ENCODE data around the gene THTPA. TPM values are rescaled to one million over a fixed set of nuclear protein-coding genes. Genes with fewer than 3 reads are reported as not detected.

Gene THTPA
- total and polyA plus RNA-seq, 9 of the 15 experiments (the other 6 are each of a cell fraction or from before 2014, with no cell fraction given): 2.4 to 8.7 (median 5.2) TPM

DNA sequence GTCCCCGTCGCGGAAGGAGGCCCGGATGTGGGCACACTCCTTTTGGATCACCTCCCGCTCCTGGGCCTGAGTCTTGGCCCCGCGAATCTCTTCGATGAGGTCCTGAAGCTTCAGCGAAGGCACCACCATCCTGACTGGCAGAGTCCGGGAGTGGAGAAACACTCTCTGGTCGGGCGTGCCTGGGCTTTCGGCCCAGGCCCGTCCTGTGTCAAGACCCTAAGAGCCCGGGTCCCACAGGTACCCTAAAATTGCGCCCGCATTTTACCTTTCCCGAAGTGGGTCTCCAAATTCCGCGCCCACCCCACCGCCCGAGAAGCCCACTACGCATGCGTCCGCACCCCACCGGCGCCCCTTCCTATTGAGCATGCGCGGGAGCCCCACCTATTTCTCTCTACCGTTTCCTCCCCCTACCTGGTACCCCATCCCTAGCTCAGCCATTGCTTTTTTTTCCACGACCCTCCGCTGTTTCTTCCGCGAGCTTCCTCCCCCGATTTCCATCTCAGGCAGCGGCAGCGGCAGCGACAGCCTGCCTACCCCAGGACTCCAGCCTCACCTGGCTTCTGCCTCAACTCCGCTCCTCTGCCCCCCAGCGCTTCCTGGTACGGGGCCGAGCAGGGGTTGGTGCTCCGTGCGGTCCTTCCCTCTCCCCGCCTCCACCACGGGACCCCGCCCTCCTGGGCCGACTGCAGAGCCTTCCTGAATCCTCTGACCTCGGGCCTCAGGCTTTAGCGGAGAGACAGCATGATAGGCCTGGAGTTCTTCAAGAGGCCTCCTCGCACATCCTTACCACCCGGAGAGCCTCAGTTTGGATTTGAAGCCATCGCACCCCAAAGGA, 11.3 kb downstream of the THTPA start, which contains the start of gene AP1G2 (continued):
- TF ChIP-seq, protein P1, sequence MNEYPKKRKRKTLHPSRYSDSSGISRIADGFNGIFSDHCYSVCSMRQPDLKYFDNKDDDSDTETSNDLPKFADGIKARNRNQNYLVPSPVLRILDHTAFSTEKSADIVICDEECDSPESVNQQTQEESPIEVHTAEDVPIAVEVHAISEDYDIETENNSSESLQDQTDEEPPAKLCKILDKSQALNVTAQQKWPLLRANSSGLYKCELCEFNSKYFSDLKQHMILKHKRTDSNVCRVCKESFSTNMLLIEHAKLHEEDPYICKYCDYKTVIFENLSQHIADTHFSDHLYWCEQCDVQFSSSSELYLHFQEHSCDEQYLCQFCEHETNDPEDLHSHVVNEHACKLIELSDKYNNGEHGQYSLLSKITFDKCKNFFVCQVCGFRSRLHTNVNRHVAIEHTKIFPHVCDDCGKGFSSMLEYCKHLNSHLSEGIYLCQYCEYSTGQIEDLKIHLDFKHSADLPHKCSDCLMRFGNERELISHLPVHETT (CRISPR knock-in tag; conservative IDR thresholded peaks at IDR 0.05 in 1 of 2, IDR thresholded peaks at IDR 0.05 in 1 of 2): peak in 1 of 2 experiments; percentile 27; a peak in 1 of 4 replicates
- TF ChIP-seq EGR1 (conservative IDR thresholded peaks at IDR 0.05): no peak
- TF ChIP-seq, protein P2, sequence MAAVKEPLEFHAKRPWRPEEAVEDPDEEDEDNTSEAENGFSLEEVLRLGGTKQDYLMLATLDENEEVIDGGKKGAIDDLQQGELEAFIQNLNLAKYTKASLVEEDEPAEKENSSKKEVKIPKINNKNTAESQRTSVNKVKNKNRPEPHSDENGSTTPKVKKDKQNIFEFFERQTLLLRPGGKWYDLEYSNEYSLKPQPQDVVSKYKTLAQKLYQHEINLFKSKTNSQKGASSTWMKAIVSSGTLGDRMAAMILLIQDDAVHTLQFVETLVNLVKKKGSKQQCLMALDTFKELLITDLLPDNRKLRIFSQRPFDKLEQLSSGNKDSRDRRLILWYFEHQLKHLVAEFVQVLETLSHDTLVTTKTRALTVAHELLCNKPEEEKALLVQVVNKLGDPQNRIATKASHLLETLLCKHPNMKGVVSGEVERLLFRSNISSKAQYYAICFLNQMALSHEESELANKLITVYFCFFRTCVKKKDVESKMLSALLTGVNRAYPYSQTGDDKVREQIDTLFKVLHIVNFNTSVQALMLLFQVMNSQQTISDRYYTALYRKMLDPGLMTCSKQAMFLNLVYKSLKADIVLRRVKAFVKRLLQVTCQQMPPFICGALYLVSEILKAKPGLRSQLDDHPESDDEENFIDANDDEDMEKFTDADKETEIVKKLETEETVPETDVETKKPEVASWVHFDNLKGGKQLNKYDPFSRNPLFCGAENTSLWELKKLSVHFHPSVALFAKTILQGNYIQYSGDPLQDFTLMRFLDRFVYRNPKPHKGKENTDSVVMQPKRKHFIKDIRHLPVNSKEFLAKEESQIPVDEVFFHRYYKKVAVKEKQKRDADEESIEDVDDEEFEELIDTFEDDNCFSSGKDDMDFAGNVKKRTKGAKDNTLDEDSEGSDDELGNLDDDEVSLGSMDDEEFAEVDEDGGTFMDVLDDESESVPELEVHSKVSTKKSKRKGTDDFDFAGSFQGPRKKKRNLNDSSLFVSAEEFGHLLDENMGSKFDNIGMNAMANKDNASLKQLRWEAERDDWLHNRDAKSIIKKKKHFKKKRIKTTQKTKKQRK (IDR thresholded peaks at IDR 0.05; ENCODE audit: borderline replicate concordance, low read depth, low read length): no peak
- no peak for TF ChIP-seq ZNF583 (CRISPR knock-in tag; IDR thresholded peaks at IDR 0.05)
- no peak for TF ChIP-seq HDAC8 (tag; IDR thresholded peaks at IDR 0.05)
- no peak for TF ChIP-seq CREB1 (IDR thresholded peaks at IDR 0.05)
- TF ChIP-seq CREB1 (CRISPR knock-in tag; IDR thresholded peaks at IDR 0.05): no peak
- TF ChIP-seq, protein P3, sequence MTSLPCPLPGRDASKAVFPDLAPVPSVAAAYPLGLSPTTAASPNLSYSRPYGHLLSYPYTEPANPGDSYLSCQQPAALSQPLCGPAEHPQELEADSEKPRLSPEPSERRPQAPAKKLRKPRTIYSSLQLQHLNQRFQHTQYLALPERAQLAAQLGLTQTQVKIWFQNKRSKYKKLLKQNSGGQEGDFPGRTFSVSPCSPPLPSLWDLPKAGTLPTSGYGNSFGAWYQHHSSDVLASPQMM (CRISPR knock-in tag; IDR thresholded peaks at IDR 0.05): no peak
- TF ChIP-seq PRMT5 (CRISPR knock-in tag; IDR thresholded peaks at IDR 0.05): no peak
- no peak for TF ChIP-seq MAFF (IDR thresholded peaks at IDR 0.05; ENCODE audit: low read length)
- TF ChIP-seq CBFA2T2 (conservative IDR thresholded peaks at IDR 0.05): no peak
- TF ChIP-seq, protein P4, sequence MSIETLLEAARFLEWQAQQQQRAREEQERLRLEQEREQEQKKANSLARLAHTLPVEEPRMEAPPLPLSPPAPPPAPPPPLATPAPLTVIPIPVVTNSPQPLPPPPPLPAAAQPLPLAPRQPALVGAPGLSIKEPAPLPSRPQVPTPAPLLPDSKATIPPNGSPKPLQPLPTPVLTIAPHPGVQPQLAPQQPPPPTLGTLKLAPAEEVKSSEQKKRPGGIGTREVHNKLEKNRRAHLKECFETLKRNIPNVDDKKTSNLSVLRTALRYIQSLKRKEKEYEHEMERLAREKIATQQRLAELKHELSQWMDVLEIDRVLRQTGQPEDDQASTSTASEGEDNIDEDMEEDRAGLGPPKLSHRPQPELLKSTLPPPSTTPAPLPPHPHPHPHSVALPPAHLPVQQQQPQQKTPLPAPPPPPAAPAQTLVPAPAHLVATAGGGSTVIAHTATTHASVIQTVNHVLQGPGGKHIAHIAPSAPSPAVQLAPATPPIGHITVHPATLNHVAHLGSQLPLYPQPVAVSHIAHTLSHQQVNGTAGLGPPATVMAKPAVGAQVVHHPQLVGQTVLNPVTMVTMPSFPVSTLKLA (conservative IDR thresholded peaks at IDR 0.05): peak in 1 of 2 experiments; percentile 52; a peak in 1 of 4 replicates
- no peak for TF ChIP-seq ZNF174 (CRISPR knock-in tag; IDR thresholded peaks at IDR 0.05)
- no peak for TF ChIP-seq PHB2 (IDR thresholded peaks at IDR 0.05; ENCODE audit: low read depth)
- TF ChIP-seq TAF9B (IDR thresholded peaks at IDR 0.05; ENCODE audit: partially characterized antibody): no peak
- peak in 1 of 2 experiments; percentile 23; a peak in 1 of 4 replicates for TF ChIP-seq RCOR1 (IDR thresholded peaks at IDR 0.05; ENCODE audit: borderline replicate concordance in 1 of 2, low read depth in 2 of 2, low read length in 2 of 2)
- no peak for TF ChIP-seq CBX5 (IDR thresholded peaks at IDR 0.05; ENCODE audit: borderline replicate concordance, low read depth)
- no peak for TF ChIP-seq ZNF354B (CRISPR knock-in tag; IDR thresholded peaks at IDR 0.05)
- TF ChIP-seq SRSF7 (optimal IDR thresholded peaks at IDR 0.05; ENCODE audit: low read depth, low read length): no peak
- TF ChIP-seq, protein P5, sequence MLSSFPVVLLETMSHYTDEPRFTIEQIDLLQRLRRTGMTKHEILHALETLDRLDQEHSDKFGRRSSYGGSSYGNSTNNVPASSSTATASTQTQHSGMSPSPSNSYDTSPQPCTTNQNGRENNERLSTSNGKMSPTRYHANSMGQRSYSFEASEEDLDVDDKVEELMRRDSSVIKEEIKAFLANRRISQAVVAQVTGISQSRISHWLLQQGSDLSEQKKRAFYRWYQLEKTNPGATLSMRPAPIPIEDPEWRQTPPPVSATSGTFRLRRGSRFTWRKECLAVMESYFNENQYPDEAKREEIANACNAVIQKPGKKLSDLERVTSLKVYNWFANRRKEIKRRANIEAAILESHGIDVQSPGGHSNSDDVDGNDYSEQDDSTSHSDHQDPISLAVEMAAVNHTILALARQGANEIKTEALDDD (IDR thresholded peaks at IDR 0.05): no peak
- no peak for TF ChIP-seq TCF7L2 (IDR thresholded peaks at IDR 0.05; ENCODE audit: low read depth, low read length)
